HCT116 (cell line): ENCODE measurements around the gene SULT1A2. TPM values are rescaled to one million over a fixed set of nuclear protein-coding genes. Genes with fewer than 3 reads are reported as not detected.

Experiments
- ATAC-seq: fragments of 200-7000 bp; cut with Tn5 transposase; 2 replicates; pipeline ENCODE4 v1.9.1; 2020; ENCODE audit warnings: mild to moderate bottlenecking, moderate library complexity
- BruUV-seq: library from RNA; stranded (reverse); fragments of 400-500 nt; replicated peaks from 2 replicates; lab custom pipeline; 2021; lab: Mats Ljungman, UMichigan
- CTCF ChIA-PET: fragments of 300-600 bp; sonication (Branson Sonifier 250); formaldehyde crosslinking; loops from one replicate; lab custom pipeline; 2021; ENCODE audit warnings: antibody characterized with exemption; lab: Charles Lee
- POLR2A ChIA-PET: fragments of 300-600, 350-600 bp; sonication (Branson Sonifier 250); formaldehyde crosslinking; loops from one replicate; lab custom pipeline; 2021; ENCODE audit warnings: antibody characterized with exemption; lab: Charles Lee
- RAD21 ChIA-PET, 2 experiments: fragments of 300-600 bp; sonication (Branson Sonifier 250); formaldehyde crosslinking; loops; one replicate each; lab custom pipeline; 2023; ENCODE audit warnings: low total read pairs in 2 of 2; ENCODE audit not compliant: uncharacterized antibody in 2 of 2, unreplicated experiment in 2 of 2, low non-redundant PET in 1 of 2; lab: Charles Lee
- DNase-seq: peaks from one replicate; pipeline ENCODE4 v3.0.0-alpha.2; 2010; ENCODE audit warnings: low read depth, low spot score
- H2AFZ ChIP-seq: fragments of 200-600 bp; shearing (Covaris generic), sonication (generic); 2 replicates; pipeline ENCODE4 v1.6.1; 2017; ENCODE audit warnings: low read depth, mixed run types, mixed read lengths, antibody characterized with exemption, low read length; ENCODE audit not compliant: poor library complexity, severe bottlenecking
- H3K27ac ChIP-seq: 2 replicates; pipeline ENCODE4 v1.5.1; 2012; ENCODE audit warnings: low read depth, low read length
- H3K27me3 ChIP-seq: fragments of 200-600 bp; sonication (generic); 2 replicates; pipeline ENCODE4 v1.6.1; 2016; ENCODE audit warnings: mixed run types, low read length, mixed read lengths; ENCODE audit not compliant: insufficient read depth
- H3K36me3 ChIP-seq, 2 experiments: fragments of 200-500 bp in 1 of 2; fragments of 200-600 bp in 1 of 2; sonication (Bioruptor generic) in 1 of 2; sonication (generic) in 1 of 2; 2 replicates each; pipeline versions ENCODE4 v1.5.1 to v1.6.1; 2014 to 2016; ENCODE audit warnings: low read length in 2 of 2, inconsistent platforms in 1 of 2, mixed read lengths in 1 of 2, mixed run types in 1 of 2; ENCODE audit not compliant: insufficient read depth in 2 of 2, control insufficient read depth in 1 of 2
- H3K4me1 ChIP-seq, 2 experiments: fragments of 200-600 bp in 1 of 2; sonication (generic) in 1 of 2; 2 replicates each; pipeline versions ENCODE4 v1.5.1 to v1.6.1; 2012 to 2017; ENCODE audit warnings: low read length in 2 of 2, inconsistent platforms in 1 of 2, mild to moderate bottlenecking in 1 of 2, mixed read lengths in 1 of 2, mixed run types in 1 of 2, moderate library complexity in 1 of 2; ENCODE audit not compliant: insufficient read depth in 2 of 2, control insufficient read depth in 1 of 2
- H3K4me2 ChIP-seq: fragments of 200-600 bp; sonication (generic); 2 replicates; pipeline ENCODE4 v1.6.1; 2017; ENCODE audit warnings: mixed run types, low read length, mixed read lengths
- H3K4me3 ChIP-seq, 2 experiments: fragments of 200-600 bp in 1 of 2; sonication (generic) in 1 of 2; replicated peaks in 1 of 2; 2 replicates each; pipeline ENCODE4 v1.5.1; 2011 to 2016; ENCODE audit warnings: low read length in 2 of 2, control low read depth in 1 of 2, low read depth in 1 of 2, mild to moderate bottlenecking in 1 of 2, mixed read lengths in 1 of 2, mixed run types in 1 of 2
- H3K79me2 ChIP-seq: fragments of 200-600 bp; sonication (generic); 2 replicates; pipeline ENCODE4 v1.6.1; 2017; ENCODE audit warnings: mild to moderate bottlenecking, mixed run types, low read length, moderate library complexity, mixed read lengths; ENCODE audit not compliant: insufficient read depth
- H3K9ac ChIP-seq: fragments of 200-600 bp; sonication (generic); 2 replicates; pipeline ENCODE4 v1.6.1; 2016; ENCODE audit warnings: low read length, mixed read lengths
- H3K9me2 ChIP-seq: fragments of 200-600 bp; sonication (generic), shearing (Covaris generic); 2 replicates; pipeline ENCODE4 v1.6.1; 2017; ENCODE audit warnings: mixed run types, mild to moderate bottlenecking, moderate library complexity; ENCODE audit not compliant: insufficient read depth
- H3K9me3 ChIP-seq, 2 experiments: fragments of 200-500 bp in 1 of 2; fragments of 200-600 bp in 1 of 2; sonication (Bioruptor generic) in 1 of 2; sonication (generic) in 1 of 2; 2 replicates each; pipeline ENCODE4 v1.6.1; 2014 to 2017; ENCODE audit warnings: low read length in 2 of 2, mixed read lengths in 2 of 2, inconsistent platforms in 1 of 2, low read depth in 1 of 2, mild to moderate bottlenecking in 1 of 2, mixed run types in 1 of 2, moderate library complexity in 1 of 2; ENCODE audit not compliant: control insufficient read depth in 1 of 2, insufficient read depth in 1 of 2
- H4K20me1 ChIP-seq: fragments of 200-600 bp; sonication (generic), shearing (Covaris generic); 2 replicates; pipeline ENCODE4 v1.6.1; 2017; ENCODE audit warnings: mixed run types, mild to moderate bottlenecking, moderate library complexity; ENCODE audit not compliant: insufficient read depth
- EZH2 ChIP-seq: fragments of 200-600 bp; sonication (generic); IDR thresholded peaks from 2 replicates; pipeline ENCODE4 v1.6.1; 2017; ENCODE audit warnings: antibody characterized with exemption, mixed run types
- RAD21 ChIP-seq: IDR thresholded peaks from 2 replicates; pipeline ENCODE4 v1.6.1; 2012; ENCODE audit warnings: low read depth, mild to moderate bottlenecking
- SIN3A ChIP-seq: IDR thresholded peaks from 2 replicates; pipeline ENCODE4 v1.6.1; 2012; ENCODE audit warnings: low read depth
- SRF ChIP-seq: IDR thresholded peaks from 2 replicates; pipeline ENCODE4 v1.6.1; 2012; ENCODE audit warnings: low read depth
- TCF7L2 ChIP-seq: IDR thresholded peaks from 2 replicates; pipeline ENCODE4 v1.7.0; 2011; ENCODE audit warnings: borderline replicate concordance, inconsistent platforms; ENCODE audit not compliant: insufficient read depth, insufficient read length; ENCODE audit errors: extremely low read depth
- intact Hi-C: fragments of 100-400 bp; cut with micrococcal nuclease; formaldehyde crosslinking; loops from 2 replicates; pipeline ENCODE4 v1.10.0; 2022
- total RNA-seq: library from RNA; stranded (reverse); gene quantifications from one replicate; pipeline ENCODE4 v1.2.1, GENCODE V29; 2021; ENCODE audit not compliant: unreplicated experiment
- TF ChIP-seq, protein P1 (sequence below), 3 experiments: fragments of 200-600 bp in 1 of 3; sonication (generic) in 1 of 3; IDR thresholded peaks in 2 of 3; conservative IDR thresholded peaks in 1 of 3; 2 replicates each; pipeline ENCODE4 v1.5.1; 2012 to 2017; ENCODE audit warnings: low read depth in 2 of 3, low read length in 2 of 3, antibody characterized with exemption in 1 of 3, borderline replicate concordance in 1 of 3, control low read depth in 1 of 3, mild to moderate bottlenecking in 1 of 3, mixed read lengths in 1 of 3, mixed run types in 1 of 3, moderate library complexity in 1 of 3; ENCODE audit not compliant: insufficient read depth in 1 of 3
- TF ChIP-seq, protein P2 (sequence below): IDR thresholded peaks from 2 replicates; pipeline ENCODE4 v1.6.1; 2012; ENCODE audit warnings: low read depth

SULT1A2 gene
- total RNA-seq, 1 experiment from 2014 or later, result 1.9 TPM

DNA sequence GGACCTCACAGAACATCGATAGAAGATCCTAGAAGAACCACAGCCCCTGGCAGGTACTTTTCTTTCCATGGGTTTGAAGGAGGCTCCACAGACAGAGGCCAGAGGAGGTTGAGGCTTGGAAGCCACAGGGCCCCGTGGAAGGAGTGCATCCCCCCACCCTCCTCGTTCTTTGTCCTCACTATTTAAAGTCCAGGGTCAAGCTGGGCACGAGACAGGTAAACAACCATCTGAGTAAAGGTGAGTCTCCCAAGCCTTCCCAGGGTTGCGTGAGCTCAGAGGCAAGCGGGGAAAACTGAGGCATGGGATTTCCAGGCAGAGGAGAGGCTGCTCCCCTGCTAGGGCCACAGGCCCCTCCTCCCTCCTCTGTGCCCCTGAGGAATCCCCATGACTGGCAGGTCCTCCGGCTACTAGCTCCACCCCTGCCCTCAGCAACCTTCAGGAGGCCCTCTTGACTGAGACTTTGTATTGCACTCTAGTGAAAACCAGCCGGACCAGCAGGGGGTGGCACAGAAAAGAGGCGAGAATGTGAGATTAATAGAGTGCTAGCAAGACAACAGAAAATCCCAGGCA is 927 bp upstream of the SULT1A2 start:
- Histone ChIP-seq H3K4me1 (peaks cover 21 to 22% of the 10 kb centered on the region in 2 experiments), H4K20me1 (no peaks in the 10 kb centered on the region), H3K79me2 (no peaks in the 10 kb centered on the region), H3K9me2 (no peaks in the 10 kb centered on the region), H3K4me3 (no peak overlapping the region), H3K9me3 (no peaks in the 10 kb centered on the region), H3K27me3 (no peaks in the 10 kb centered on the region), H3K27ac (peak overlapping the region; percentile 55; the same call in 1 of the 2 replicates), H3K9ac (no peak overlapping the region), H3K4me2 (peak overlapping the region; percentile 46), H3K36me3 (no peaks in the 10 kb centered on the region), H2AFZ (no peak overlapping the region)
- ATAC-seq (peak; percentile 58), DNase-seq (no peak)
- BruUV-seq, result no TSS peak
- intact Hi-C loops, result no loop called here
- no peak for TF ChIP-seq RAD21
- TF ChIP-seq, protein P1, sequence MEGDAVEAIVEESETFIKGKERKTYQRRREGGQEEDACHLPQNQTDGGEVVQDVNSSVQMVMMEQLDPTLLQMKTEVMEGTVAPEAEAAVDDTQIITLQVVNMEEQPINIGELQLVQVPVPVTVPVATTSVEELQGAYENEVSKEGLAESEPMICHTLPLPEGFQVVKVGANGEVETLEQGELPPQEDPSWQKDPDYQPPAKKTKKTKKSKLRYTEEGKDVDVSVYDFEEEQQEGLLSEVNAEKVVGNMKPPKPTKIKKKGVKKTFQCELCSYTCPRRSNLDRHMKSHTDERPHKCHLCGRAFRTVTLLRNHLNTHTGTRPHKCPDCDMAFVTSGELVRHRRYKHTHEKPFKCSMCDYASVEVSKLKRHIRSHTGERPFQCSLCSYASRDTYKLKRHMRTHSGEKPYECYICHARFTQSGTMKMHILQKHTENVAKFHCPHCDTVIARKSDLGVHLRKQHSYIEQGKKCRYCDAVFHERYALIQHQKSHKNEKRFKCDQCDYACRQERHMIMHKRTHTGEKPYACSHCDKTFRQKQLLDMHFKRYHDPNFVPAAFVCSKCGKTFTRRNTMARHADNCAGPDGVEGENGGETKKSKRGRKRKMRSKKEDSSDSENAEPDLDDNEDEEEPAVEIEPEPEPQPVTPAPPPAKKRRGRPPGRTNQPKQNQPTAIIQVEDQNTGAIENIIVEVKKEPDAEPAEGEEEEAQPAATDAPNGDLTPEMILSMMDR (IDR thresholded peaks at IDR 0.05 in 2 of 3, conservative IDR thresholded peaks at IDR 0.05 in 1 of 3; ENCODE audit: borderline replicate concordance in 1 of 3, insufficient read depth in 1 of 3, low read depth in 2 of 3, low read length in 2 of 3), result 0 out of 6 replicates have a peak, but pooled peaks of 2 of the 3 experiments have one; percentile 13 to 19
- TF ChIP-seq SIN3A, result no peak
- no peak for TF ChIP-seq SRF
- ChIA-PET CTCF (interaction anchor here (0.6 to 1.1 kb wide), 2 partner anchors 12 to 276 kb away, joined by 4 to 6 read pairs; partner anchors contain the start of gene SULT1A1), RAD21 (no interaction called here), POLR2A (interaction anchor here (1.4 kb wide), 1 partner anchor 12 kb away, joined by 7 read pairs; the partner anchor contains the start of gene SULT1A1)

DNA sequence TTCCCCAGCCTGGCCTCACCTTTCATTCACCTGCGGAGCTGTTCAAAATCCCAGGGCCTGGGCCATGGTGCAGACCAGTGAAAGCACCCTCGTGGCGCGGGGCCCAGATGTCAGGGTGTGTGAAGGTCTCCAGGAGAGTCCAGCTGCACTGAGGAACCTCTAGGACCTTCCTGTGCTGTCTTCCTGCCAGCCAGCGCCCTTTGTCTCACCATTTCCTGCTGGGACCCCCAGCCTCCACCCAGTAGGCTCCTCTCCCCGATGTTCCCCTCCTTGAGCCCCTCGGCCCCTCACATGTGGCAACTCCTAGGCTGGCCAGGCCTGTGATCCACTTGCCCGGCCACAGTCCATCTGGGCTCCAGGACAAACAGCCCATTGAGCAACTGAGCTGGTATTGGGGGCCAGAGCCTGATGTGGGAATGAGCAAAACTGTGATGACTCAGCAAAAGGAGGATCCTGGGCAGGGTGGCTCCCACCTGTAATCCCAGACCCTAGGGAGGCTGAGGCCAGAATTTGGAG is 677 bp downstream of the SULT1A2 start:
- Histone ChIP-seq H3K27me3 (no peaks in the 10 kb centered on the region), H3K4me2 (peak overlapping the region; percentile 46), H3K79me2 (no peaks in the 10 kb centered on the region), H2AFZ (no peak overlapping the region), H3K9me2 (no peaks in the 10 kb centered on the region), H3K9ac (peak overlapping the region; percentile 24; the same call in 1 of the 2 replicates), H3K4me3 (peak overlapping the region in 1 of 2 experiments; percentile 20; a peak in 2 of 4 replicates), H3K36me3 (no peaks in the 10 kb centered on the region), H3K4me1 (peaks cover 21 to 22% of the 10 kb centered on the region in 2 experiments), H3K27ac (peak overlapping the region; percentile 55), H4K20me1 (no peaks in the 10 kb centered on the region), H3K9me3 (no peaks in the 10 kb centered on the region)
- ChIA-PET RAD21 (interaction anchor here in 1 of 2 experiments (0.9 kb wide), 1 partner anchor 13 kb away, joined by 3 read pairs; no protein-coding TSS in a partner anchor), POLR2A (no interaction called here), CTCF (no interaction called here)
- ATAC-seq, result no peak
- no peak for DNase-seq
- no TSS peak for BruUV-seq
- TF ChIP-seq, protein P2, sequence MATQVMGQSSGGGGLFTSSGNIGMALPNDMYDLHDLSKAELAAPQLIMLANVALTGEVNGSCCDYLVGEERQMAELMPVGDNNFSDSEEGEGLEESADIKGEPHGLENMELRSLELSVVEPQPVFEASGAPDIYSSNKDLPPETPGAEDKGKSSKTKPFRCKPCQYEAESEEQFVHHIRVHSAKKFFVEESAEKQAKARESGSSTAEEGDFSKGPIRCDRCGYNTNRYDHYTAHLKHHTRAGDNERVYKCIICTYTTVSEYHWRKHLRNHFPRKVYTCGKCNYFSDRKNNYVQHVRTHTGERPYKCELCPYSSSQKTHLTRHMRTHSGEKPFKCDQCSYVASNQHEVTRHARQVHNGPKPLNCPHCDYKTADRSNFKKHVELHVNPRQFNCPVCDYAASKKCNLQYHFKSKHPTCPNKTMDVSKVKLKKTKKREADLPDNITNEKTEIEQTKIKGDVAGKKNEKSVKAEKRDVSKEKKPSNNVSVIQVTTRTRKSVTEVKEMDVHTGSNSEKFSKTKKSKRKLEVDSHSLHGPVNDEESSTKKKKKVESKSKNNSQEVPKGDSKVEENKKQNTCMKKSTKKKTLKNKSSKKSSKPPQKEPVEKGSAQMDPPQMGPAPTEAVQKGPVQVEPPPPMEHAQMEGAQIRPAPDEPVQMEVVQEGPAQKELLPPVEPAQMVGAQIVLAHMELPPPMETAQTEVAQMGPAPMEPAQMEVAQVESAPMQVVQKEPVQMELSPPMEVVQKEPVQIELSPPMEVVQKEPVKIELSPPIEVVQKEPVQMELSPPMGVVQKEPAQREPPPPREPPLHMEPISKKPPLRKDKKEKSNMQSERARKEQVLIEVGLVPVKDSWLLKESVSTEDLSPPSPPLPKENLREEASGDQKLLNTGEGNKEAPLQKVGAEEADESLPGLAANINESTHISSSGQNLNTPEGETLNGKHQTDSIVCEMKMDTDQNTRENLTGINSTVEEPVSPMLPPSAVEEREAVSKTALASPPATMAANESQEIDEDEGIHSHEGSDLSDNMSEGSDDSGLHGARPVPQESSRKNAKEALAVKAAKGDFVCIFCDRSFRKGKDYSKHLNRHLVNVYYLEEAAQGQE, result no peak
- TF ChIP-seq EZH2 (no peak), TCF7L2 (no peak)
- intact Hi-C loops, result no loop called here
